K562 (cell line): ENCODE measurements around the gene MYL12B.

Source experiments
- CTCF ChIP-seq, 3 experiments: IDR thresholded peaks in 2 of 3; conservative IDR thresholded peaks in 1 of 3; 2 replicates each; pipeline ENCODE4 v1.5.1; 2011 to 2012; ENCODE audit warnings: low read length in 3 of 3, mild to moderate bottlenecking in 3 of 3, control low read depth in 2 of 3, improper control_type of control experiment in 1 of 3, inconsistent platforms in 1 of 3, low read depth in 1 of 3, mixed read lengths in 1 of 3, moderate library complexity in 1 of 3; ENCODE audit not compliant: insufficient read depth in 2 of 3
- ZBTB49 ChIP-seq: sonication (generic); formaldehyde crosslinking; IDR thresholded peaks from 2 replicates; pipeline ENCODE4 v1.8.0; 2022; ENCODE audit warnings: missing genetic modification reagents, mild to moderate bottlenecking, borderline replicate concordance

GRCh38 chr18:3217948-3218647, 43.8 kb upstream of the MYL12B start:
- TF ChIP-seq ZBTB49 (CRISPR knock-in tag) (no peak), CTCF (IDR thresholded peaks at IDR 0.05 in 2 of 3, conservative IDR thresholded peaks at IDR 0.05 in 1 of 3; ENCODE audit: insufficient read depth in 2 of 3, low read depth in 1 of 3, low read length in 3 of 3) (no peak)
